Left ventricle myocardium superior (tissue), 1 donor: ENCODE results near the gene QSOX2. TPM values are rescaled to one million over a fixed set of nuclear protein-coding genes. Genes with fewer than 3 reads are reported as not detected.
A peak's percentile ranks its signal among the peaks of the same experiment; 100 is the strongest.

Experiments used
- ATAC-seq: fragments of 200-7000 bp; cut with Tn5 transposase; one replicate; pipeline ENCODE4 v1.9.1; 2020; ENCODE audit warnings: mild to moderate bottlenecking, moderate library complexity
- DNase-seq: peaks from one replicate; pipeline ENCODE4 v3.0.0-alpha.2; 2020
- intact Hi-C: fragments of 100-400 bp; cut with micrococcal nuclease; formaldehyde crosslinking; loops from one replicate; pipeline ENCODE4 v1.11.0; 2022
- total RNA-seq: library from RNA; stranded (reverse); fragmentation: NEBNext Ultra II Directional; extraction: Animal tissue kit (Norgen Biotek cat#: 25700); gene quantifications from one replicate; pipeline ENCODE4 v1.2.1, GENCODE V29; 2021
- donor health status: DM: no; HTN: yes; CAD: no; lungs with severe emphysema.

Gene QSOX2
- total RNA-seq, 1 donor from 2014 or later, result 8.7 TPM

DNA sequence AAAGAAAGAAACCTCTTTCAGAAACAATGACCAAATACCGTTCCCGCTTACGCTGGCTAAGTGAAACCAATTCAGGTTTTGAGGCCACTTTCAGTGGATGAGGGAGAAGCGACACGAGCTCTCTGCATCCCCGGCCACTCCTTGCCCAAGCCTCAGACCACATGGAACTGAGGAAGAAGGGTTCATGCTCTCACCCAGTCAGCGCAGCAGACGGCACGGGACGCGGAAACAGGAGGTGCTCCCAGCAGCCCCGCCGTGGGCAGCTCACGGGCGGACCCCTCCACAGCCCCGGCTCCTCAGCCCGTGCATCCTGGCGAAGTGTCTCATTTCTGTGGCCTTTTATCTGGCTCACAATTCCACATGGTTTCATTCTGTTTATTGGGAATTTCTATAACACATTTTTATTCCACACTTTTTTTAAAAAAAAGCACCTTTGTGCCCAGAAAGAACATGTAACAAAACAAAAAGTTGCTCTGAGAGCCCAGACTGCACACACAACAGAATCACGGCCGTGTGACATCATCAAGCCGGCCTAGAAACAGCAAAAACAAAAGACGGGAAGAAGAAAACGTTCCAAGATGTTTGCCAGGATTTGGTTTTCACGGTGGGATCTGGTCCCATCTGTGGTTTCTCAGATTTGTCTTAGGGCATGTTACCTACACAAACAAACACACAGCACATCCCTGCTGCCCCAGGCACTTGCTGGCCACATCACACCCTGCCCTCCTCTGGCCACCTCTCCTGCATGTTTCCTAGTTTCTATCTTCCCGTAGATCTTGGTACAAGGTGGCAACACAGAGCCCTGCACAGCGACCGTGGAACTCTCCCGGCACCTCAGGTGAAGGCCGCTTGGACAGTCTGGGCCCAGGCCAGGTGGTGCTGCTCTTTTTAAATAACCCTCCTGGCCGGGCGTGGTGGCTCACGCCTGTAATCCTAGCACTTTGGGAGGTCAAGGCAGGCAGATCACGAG lies 16.2 kb downstream of the QSOX2 start:
- ATAC-seq (no peak), DNase-seq (no peak)
- intact Hi-C loops, result no loop called here

DNA sequence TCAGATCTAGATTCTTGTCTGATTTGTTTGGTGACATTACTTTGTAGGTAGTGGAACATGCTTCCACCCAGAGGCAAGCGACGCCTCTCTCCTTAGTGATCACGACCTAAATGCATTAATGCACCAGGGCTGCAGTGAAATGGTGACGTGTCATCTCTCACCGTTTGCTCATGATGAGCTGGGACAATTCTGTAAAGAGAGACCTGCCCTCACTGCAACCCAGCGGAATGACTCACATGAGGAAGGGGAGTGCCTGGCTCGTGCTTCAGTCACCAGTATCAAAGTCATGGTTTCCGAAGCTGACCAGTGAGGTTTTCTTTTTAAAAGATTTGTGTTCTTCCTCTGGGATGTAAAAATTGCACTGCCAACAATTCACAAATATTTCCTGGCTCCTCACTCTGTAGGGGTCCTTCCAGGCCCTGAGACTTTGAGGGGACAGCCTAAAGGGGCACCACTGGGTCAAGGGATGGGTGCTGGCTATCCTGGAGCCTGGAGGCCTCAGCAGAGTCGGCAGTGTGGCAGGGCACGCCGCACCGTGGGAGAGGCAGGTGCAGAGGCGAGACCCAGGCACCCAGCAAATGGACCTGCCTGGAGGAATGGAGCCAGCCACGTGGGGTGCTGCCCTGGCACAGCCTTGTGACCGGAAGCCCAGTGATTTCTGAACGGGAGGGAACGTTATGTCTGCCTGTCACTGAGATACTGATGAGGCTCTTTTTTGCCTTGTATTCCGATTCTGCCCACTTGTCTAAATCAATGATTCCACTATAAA lies 17.3 kb downstream of the QSOX2 start:
- no peak for DNase-seq
- intact Hi-C loops, result no loop called here

DNA sequence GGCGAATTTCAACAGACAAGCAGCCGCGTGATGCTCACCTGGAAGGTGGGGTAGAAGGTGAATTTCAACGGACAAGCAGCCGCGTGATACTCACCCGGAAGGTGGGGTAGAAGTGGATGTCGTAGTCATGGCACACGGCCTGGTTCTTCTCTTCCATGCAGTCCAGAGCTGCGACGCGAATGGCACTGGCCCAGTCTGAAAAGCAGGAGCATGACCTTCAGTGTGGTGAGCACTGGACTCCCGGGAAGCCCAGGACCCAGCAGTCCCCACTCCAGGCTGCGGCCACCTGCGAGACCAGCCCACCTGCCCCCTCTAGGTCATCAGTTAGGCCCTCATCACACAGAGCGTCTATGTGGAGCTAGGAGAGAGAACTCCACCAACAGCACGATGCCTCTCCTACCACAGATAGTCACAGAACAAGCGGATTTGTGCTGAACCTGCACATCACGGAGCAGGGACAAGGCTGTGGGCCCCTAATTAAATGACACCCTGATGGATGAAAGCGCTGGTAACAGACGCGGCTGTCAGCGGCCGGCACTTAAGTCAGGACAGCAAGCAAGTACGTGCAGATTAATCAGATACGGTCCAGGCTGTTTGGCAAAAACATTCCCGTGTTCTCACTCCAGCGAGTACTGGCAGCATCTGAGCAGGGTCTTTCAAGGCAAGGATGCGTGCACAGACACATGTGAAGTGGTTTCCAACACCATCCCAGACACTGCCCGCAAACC lies 18.8 kb downstream of the QSOX2 start:
- no peak for ATAC-seq
- no peak for DNase-seq
- intact Hi-C loops, result no loop called here

More for the DNA sequence above, 17.3 kb downstream of the QSOX2 start:
- ATAC-seq, result no peak

DNA sequence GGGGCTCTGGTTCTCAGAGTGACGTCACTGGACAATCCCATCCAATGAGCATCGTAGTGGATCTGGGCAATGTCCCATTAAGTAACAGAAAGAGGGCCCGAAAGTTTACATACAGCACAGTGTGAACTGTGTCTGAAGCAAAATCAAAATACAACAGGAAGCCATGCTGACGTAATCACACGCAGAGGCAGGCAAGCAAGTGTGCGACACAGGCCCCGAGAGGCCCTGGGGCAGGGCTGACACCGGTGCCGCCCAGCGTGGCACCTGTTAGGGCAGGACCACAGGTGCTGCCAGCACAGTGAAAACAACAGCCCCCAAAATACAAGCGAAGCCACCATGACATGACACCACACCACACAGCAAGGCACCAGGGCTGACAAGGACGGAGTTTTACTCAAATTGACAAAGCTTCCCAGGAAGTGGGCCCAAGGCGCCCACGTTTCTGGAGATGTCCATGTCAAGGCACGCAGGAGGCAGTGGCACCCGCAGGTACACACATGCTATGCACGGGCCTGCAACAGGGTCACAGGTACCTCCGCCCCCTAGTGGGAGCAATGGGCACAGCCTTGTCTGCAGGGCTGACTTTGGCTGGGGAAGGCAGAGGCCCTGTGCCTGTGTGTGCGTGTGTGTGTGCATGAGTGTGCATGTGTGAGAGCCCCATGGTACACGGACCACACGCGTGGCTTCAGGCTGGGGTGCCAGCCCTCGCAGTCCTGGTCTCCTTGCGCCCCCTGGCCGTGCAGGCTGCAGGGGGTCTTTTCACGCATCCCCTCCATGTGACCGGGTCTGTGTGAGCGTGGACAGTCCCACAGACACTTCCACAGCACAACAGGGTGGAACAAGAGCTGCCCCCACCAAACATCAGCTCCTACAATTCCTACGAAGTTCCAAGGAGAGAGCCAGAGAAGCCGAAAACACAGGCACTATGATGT lies 19.6 kb downstream of the QSOX2 start:
- peak; percentile 67 for DNase-seq
- ATAC-seq, result peak; percentile 74
- intact Hi-C loops, result no loop called here

DNA sequence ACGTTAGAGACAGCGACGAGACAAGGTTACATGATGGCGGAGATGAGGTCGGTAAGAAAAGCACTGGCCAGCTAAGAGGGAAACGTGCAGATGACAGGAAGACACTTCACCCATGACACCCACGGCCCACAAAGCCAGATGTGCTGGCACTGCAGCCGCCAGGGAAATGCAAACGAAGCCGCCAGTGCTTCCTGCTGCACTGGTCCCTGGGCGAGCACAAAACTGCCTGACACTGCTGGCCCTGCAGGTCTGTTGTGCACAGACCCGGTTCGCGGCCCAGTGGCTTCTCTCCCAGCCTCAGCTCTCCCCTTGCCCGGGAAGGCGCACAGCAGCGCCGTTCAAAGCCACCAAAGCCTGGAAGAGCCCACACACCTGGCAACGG lies 20.3 kb downstream of the QSOX2 start:
- DNase-seq, result no peak
- intact Hi-C loops, result no loop called here
- ATAC-seq, result no peak

DNA sequence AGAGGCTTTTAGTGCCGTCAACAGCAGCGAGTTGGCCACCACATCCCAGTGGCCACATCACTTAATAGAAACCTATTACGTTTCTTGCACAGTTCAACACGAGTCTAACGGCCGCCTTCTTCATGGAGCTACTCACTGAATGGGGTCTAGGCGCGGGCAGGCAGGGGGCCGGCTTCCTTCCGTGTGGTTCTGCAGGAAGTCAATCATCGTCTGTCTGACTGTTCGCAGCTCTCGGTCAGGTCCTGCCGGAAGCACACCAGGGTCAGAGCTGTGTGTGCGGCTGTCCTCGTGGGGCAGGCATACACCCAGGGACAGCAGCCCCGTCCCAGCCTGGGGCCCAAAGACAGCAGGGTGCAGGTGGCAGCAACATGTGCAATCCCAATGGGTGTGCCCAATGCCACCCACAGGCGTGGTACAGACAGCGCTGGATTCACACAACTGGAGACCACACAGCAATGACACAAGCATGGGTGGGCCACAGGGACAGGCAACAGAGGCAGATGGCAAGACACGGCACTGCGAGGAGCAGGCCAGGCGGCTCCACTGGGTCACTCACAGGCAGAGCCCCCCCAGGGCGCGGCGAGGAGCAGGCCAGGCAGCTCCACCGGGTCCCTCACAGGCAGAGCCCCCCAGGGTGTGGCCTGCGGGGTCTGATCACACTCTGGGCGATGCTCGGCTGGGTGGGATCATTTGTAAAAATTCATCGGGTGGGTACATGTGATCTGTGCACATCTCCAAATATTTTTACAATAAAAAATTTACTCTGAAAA lies 21.6 kb downstream of the QSOX2 start:
- no peak for ATAC-seq
- intact Hi-C loops, result no loop called here
- no peak for DNase-seq

DNA sequence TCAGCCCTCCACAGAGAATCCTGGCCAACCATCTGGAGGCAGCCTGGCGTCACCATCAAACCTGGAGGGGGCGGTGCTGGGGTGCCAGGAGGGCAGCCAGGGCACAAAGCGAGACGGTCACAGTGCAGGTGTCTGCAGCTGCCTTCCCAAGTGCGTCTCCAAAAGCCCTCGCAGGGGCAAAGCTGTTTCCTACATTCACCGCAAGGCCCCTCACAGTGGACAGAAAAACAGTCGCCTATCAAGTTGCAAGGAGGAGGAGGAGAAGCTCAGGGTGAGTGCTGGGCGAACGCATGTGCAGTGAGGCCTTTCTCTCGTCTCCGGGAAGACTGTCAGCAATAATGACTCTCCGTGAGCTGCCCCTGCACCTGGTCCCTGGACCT lies 22.7 kb downstream of the QSOX2 start:
- ATAC-seq (no peak), DNase-seq (no peak)
- intact Hi-C loops, result no loop called here

DNA sequence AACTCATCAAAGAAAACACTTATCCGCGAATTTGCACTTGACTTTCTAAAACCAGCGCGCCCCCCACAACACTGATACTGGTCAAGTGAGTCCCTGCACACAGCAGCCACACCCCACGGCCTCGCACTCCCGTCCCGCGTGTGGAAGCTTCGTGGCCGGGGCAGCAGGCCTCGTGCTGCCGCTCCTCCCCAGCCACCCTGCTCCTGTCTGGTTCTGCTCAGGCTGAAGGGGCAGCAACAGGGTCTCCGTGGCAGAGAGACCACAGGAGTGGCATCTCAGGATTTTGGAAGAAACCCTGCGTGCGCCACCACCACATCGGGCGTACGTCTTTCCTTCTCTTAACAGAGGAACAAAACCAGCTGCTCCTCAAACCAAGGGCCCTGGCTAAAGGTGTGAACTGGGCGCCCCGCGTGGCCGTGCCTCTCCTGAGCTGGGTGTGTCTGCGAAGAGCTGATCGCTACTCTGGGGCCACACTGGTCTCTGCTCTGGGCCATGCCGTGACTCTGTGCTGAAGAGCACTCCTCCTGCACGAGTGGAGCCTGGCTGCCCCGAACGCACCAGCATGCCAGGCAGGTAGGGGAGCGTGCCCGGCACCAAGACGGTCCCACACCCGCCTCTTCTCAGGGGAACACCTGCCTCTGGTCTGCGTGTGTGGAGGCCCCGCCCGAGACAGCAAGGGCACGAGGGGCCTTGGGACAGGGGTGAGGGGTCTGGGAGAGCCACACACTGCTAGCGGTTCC lies 23.3 kb downstream of the QSOX2 start:
- intact Hi-C loops, result no loop called here
- ATAC-seq, result no peak
- DNase-seq, result no peak

DNA sequence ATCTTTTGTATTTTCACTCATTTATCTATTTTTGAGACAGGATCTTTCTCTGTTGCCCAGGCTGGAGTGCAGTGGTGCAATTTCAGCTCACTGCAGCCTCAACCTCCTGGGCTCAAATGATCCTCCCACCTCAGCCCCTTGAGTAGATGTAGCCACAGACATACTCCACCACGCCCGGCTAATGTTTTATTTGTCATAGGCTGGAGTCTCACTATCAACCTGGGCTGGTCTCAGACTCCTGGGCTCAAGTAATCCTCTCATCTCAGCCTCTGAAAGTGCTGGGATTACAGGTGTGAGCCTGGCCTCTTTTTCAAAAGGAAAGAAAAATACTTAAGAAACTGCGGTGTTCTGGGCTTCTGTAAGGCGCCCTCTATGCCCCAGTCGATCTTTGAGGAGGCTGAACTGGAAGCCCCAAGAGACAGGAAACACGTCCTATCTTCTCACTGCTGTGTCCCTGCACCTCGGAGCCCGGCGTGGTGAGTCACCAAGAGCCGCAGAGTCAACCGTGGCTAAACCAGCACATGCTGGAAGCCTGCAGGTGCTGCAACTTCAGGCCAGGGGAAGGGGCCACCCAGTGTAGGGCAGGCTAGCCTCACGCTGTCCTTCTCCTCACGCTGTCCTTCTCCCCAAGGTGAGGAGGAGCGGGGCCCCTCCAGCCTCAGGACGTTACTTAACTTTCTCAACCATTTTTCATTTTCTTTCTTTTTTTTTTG lies 25.4 kb downstream of the QSOX2 start:
- no peak for DNase-seq
- intact Hi-C loops, result no loop called here
- no peak for ATAC-seq

DNA sequence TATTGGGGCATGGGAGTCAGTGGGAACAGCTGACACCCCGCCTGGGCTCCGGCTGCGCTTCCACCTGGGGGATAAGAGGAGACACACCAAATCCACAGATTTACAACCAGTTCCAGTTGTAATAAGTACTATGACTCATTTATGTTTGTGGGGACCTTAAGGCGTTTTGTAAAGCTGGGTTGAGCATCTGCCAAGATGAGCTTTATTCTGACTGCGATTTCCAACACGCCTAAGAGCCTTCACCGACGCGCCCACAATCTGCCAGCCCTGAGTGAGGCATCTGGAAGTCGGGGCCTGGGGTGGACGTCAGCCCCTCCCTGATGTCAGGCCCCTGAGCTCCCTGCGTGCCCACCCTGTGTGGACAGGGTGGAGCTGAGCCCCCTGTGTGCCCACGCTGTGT lies 26.3 kb downstream of the QSOX2 start:
- intact Hi-C loops, result no loop called here
- no peak for ATAC-seq
- no peak for DNase-seq

DNA sequence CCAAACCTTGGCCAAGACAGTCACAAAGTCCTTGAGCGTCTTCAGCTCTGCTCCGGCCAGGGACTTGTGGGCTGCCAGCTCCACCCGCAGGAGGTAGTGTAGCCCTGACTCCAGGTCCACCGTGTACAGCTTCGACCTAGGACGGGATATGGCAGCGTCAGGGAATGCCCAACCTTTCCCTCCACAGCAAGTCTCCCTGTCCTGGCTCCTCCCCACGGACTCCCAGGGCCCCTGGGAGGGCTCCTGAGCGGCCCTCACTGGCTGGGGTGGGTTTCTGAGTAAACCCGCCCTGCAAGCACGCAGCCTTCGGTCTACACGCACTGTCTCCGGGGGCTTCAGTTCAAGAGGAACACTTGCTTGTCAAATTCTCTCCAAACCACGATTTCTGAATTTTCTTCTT lies 26.9 kb downstream of the QSOX2 start:
- DNase-seq, result no peak
- intact Hi-C loops, result no loop called here
- no peak for ATAC-seq

DNA sequence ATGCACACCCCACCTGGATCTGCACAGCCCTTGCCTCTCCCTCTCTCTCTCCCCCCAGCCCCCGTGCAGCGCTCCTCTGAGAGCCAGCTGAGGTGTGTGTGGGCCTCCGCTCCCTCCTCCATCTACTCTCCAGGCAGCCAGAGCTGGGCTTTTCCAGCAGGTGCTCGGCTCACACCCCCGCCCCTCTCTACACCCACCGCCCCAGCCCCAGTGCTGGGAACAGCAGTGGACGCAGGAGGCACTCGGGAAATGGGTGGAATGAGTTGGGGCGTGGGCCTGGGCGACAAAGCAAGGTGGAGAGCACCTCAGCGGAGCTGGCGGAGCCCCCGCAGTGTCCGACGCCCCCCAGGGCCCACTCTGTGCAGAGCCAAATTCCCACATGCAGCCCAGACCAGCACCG lies 27.3 kb downstream of the QSOX2 start:
- intact Hi-C loops, result no loop called here
- ATAC-seq, result no peak
- DNase-seq, result no peak

DNA sequence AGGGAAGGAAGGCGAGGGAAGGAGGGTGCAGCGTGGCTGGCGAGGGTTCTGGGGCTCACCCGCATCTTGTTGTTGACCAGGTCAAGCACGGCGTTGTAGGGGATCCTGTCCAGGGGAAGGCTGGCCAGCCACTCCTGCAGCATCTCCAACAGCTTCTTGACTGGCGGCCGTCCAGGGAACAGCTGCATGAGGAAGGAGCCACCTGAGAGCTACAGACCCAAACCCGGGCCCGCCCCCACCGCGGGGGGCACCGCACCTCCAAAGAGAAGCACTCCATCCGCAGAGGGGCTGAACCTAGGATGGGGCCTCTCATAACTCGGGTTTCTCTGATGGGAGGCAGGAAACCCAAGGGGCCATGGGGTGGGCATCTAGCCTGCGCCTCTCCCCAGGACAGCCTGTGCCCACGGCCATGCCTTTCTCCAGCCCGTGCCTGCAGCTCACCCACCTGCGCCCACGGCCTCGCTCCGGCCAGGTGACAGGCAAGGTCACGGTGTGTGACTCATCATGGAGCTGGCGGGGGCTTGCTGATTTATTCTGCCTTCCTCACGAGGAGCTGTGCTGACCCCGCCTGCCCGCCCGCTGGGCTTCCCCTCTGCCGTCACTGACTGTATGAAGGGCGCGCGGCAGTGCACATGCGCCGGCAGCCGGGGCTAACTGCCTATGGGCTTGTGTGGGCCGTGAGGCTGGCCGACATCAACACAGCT lies 28.9 kb downstream of the QSOX2 start:
- intact Hi-C loops, result no loop called here
- DNase-seq (no peak), ATAC-seq (no peak)

DNA sequence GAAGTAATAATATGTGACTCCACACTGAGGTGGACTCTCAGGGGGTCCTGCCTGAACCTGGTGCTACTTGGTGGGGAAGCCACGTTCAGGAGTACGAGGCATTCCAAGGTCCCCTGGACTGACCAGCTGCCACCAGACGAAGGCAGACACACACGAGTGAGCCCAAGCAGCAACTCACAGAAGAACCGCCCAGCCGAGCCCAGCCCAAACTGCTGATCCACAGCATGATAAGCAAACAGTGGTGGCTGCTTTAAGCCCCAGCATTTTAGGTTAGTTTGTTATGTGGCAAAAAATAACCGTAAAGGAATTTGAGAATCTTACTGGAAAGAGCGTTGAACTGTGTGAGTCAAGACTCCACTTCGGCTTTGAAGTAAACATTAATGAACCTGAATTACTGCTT lies 31.9 kb downstream of the QSOX2 start:
- no peak for DNase-seq
- intact Hi-C loops, result no loop called here
- no peak for ATAC-seq

DNA sequence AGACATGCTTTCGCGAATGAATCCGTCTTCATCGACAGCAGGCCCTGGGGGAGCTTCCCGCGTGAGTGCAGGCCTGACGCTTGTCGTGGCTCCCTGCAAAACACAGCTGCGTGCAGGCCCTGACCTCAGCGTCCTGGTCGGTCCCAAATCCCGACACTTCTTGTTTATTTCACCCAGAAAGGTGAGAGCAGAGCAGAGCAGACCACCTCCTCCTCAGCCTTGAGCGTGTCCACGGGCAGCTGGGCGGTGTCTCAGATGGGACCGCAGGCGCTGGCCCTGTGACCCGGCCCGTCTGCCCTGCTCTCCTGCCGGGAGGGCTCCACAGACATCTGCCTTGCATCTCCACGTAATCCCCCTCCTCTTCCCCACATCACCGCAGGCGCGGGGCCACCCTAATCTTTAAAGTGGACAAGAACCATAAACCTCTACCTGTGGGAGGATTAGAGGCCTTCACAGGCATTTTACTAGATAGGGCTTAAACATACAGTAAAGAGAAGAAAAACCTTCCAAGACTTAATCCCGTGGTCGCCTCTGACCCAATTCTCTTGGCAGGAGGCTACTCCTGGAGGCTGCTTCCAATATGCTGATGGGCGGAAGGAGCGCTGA lies 33.2 kb downstream of the QSOX2 start:
- ATAC-seq (no peak), DNase-seq (no peak)
- intact Hi-C loops, result no loop called here
